Measurements from ENCODE around the gene EGFR. TPM values are rescaled to one million over a fixed set of nuclear protein-coding genes. Genes with fewer than 3 reads are reported as not detected.

The EGFR gene
- total RNA-seq, 1 donor from 2014 or later: 19.4 TPM

GRCh38 chr7:55134359-55134725, 115.5 kb downstream of the EGFR start:
- peaks cover 37% of the 10 kb centered on the region for H3K4me1 Mint-ChIP-seq
- peaks cover 4% of the 10 kb centered on the region for H3K9me3 Mint-ChIP-seq
- H3K36me3 Mint-ChIP-seq: no peaks in the 10 kb centered on the region
- no peak overlapping the region for H3K4me3 Mint-ChIP-seq
- H3K27me3 Mint-ChIP-seq (ENCODE audit: low read depth): no peaks in the 10 kb centered on the region
- no peak for TF ChIP-seq CTCF (IDR thresholded peaks at IDR 0.05; ENCODE audit: unreplicated experiment)
- H3K27ac Mint-ChIP-seq: peak overlapping the region; percentile 47
- DNase-seq (ENCODE audit: low spot score in 2 of 2, unreplicated experiment in 2 of 2): no peak

- Mint-ChIP-seq H3K4me3 (no peak overlapping the region), H3K9me3 (peaks cover 4% of the 10 kb centered on the region), H3K4me1 (peaks cover 32% of the 10 kb centered on the region), H3K27me3 (ENCODE audit: low read depth) (no peaks in the 10 kb centered on the region), H3K36me3 (no peaks in the 10 kb centered on the region), H3K27ac (no peak overlapping the region)
- TF ChIP-seq CTCF (IDR thresholded peaks at IDR 0.05; ENCODE audit: unreplicated experiment): no peak
- DNase-seq (ENCODE audit: low spot score in 2 of 2, unreplicated experiment in 2 of 2): no peak
These were observed 116.0 kb downstream of the EGFR start for GRCh38 chr7:55134786-55135185.

GRCh38 chr7:55135462-55135861, 116.6 kb downstream of the EGFR start:
- no peak for DNase-seq (ENCODE audit: low spot score in 2 of 2, unreplicated experiment in 2 of 2)
- no peak for TF ChIP-seq CTCF (IDR thresholded peaks at IDR 0.05; ENCODE audit: unreplicated experiment)
- peaks cover 4% of the 10 kb centered on the region for H3K9me3 Mint-ChIP-seq
- H3K4me1 Mint-ChIP-seq: peaks cover 26% of the 10 kb centered on the region
- H3K4me3 Mint-ChIP-seq: no peak overlapping the region
- no peaks in the 10 kb centered on the region for H3K36me3 Mint-ChIP-seq
- H3K27ac Mint-ChIP-seq: no peak overlapping the region
- no peaks in the 10 kb centered on the region for H3K27me3 Mint-ChIP-seq (ENCODE audit: low read depth)

- Mint-ChIP-seq H3K27me3 (ENCODE audit: low read depth) (no peaks in the 10 kb centered on the region), H3K36me3 (no peaks in the 10 kb centered on the region), H3K4me3 (no peak overlapping the region), H3K9me3 (peaks cover 4% of the 10 kb centered on the region), H3K4me1 (peaks cover 8% of the 10 kb centered on the region), H3K27ac (no peak overlapping the region)
- no peak for DNase-seq (ENCODE audit: low spot score in 2 of 2, unreplicated experiment in 2 of 2)
- no peak for TF ChIP-seq CTCF (IDR thresholded peaks at IDR 0.05; ENCODE audit: unreplicated experiment)
These were observed 119.8 kb downstream of the EGFR start for GRCh38 chr7:55138663-55139062.

GRCh38 chr7:55140221-55140940, 121.6 kb downstream of the EGFR start:
- DNase-seq (ENCODE audit: low spot score in 2 of 2, unreplicated experiment in 2 of 2): no peak
- TF ChIP-seq CTCF (IDR thresholded peaks at IDR 0.05; ENCODE audit: unreplicated experiment): no peak
- H3K4me3 Mint-ChIP-seq: no peak overlapping the region
- no peak overlapping the region for H3K27ac Mint-ChIP-seq
- no peaks in the 10 kb centered on the region for H3K36me3 Mint-ChIP-seq
- H3K9me3 Mint-ChIP-seq: no peaks in the 10 kb centered on the region
- H3K4me1 Mint-ChIP-seq: peaks cover 3% of the 10 kb centered on the region
- no peaks in the 10 kb centered on the region for H3K27me3 Mint-ChIP-seq (ENCODE audit: low read depth)

GRCh38 chr7:55140941-55141278, 122.1 kb downstream of the EGFR start:
- Mint-ChIP-seq H3K4me1 (peaks cover 3% of the 10 kb centered on the region), H3K9me3 (no peaks in the 10 kb centered on the region), H3K4me3 (no peak overlapping the region), H3K27ac (no peak overlapping the region), H3K36me3 (no peaks in the 10 kb centered on the region), H3K27me3 (ENCODE audit: low read depth) (no peaks in the 10 kb centered on the region)
- TF ChIP-seq CTCF (IDR thresholded peaks at IDR 0.05; ENCODE audit: unreplicated experiment): no peak
- DNase-seq (ENCODE audit: low spot score in 2 of 2, unreplicated experiment in 2 of 2): no peak

Data from mesothelial cell of epicardium (in vitro differentiated cells).